Esophagus muscularis mucosa (tissue), 4 donors: ENCODE results near the gene TTC34. TPM values are rescaled to one million over a fixed set of nuclear protein-coding genes. Genes with fewer than 3 reads are reported as not detected.

Source experiments
- DNase-seq: peaks from one replicate; pipeline ENCODE4 v3.0.0-alpha.2; 2017; ENCODE audit errors: extremely low spot score
- H3K27ac ChIP-seq, 4 donors: fragments of 200-600 bp; sonication (generic); replicated peaks in 1 of 4; 1 replicate in 3 of 4; 2 replicates in 1 of 4; pipeline ENCODE4 v1.5.1; 2016 to 2019; ENCODE audit warnings: mild to moderate bottlenecking in 1 of 4
- H3K27me3 ChIP-seq, 4 donors: fragments of 200-600 bp; sonication (generic); one replicate each; pipeline versions ENCODE4 v1.5.1 to v1.6.0; 2016 to 2019
- H3K36me3 ChIP-seq, 4 donors: fragments of 200-600 bp; sonication (generic); one replicate each; pipeline ENCODE4 v1.5.1; 2016 to 2019
- H3K4me1 ChIP-seq, 4 donors: fragments of 200-600 bp; sonication (generic); one replicate each; pipeline ENCODE4 v1.5.1; 2016 to 2019
- H3K4me3 ChIP-seq, 4 donors: fragments of 200-600 bp; sonication (generic); 1 replicate in 2 of 4; 2 replicates in 2 of 4; pipeline ENCODE4 v1.5.1; 2016 to 2019; ENCODE audit warnings: mild to moderate bottlenecking in 4 of 4, moderate library complexity in 1 of 4
- H3K9me3 ChIP-seq, 4 donors: fragments of 200-600 bp; sonication (generic); 1 replicate in 3 of 4; 2 replicates in 1 of 4; pipeline ENCODE4 v1.5.1; 2016 to 2019
- EP300 ChIP-seq: sonication (generic); formaldehyde crosslinking; IDR thresholded peaks from one replicate; pipeline ENCODE4 v1.6.1; 2017; ENCODE audit warnings: antibody characterized with exemption
- POLR2A ChIP-seq: fragments of 450-650 bp; IDR thresholded peaks from one replicate; pipeline ENCODE4 v1.6.1; 2017; ENCODE audit warnings: antibody characterized with exemption, moderate library complexity, mild to moderate bottlenecking, low read depth
- POLR2AphosphoS5 ChIP-seq, 2 donors: sonication (generic); formaldehyde crosslinking; IDR thresholded peaks; one replicate each; pipeline ENCODE4 v1.6.1; 2017; ENCODE audit warnings: antibody characterized with exemption in 2 of 2
- WGBS: methylation state at CpG from one replicate; pipeline ENCODE4 v1.1.5; 2018; 5-methylcytosine and 5-hydroxymethylcytosine counted together
- intact Hi-C: fragments of 100-400 bp; cut with DNase I; formaldehyde crosslinking; loops from one replicate; pipeline ENCODE4 v1.15.1; 2023
- total RNA-seq, 4 donors: library from RNA; depleted of rRNA; stranded (reverse); fragments of >200 nt; gene quantifications; one replicate each; pipeline versions ENCODE4 v1.1.0 to v1.2.1, GENCODE V29; 2016
- TF ChIP-seq, protein P1 (sequence below), 3 experiments: fragments of 200-600 bp in 2 of 3; fragments of 450-650 bp in 1 of 3; sonication (generic) in 2 of 3; IDR thresholded peaks; one replicate each; pipeline ENCODE4 v1.5.1; 2017 to 2019; ENCODE audit warnings: antibody characterized with exemption in 3 of 3, mild to moderate bottlenecking in 2 of 3, moderate library complexity in 1 of 3

TTC34 gene
- total RNA-seq, 4 donors from 2014 or later = under 0.01 to 0.46 (median 0.10) TPM

DNA sequence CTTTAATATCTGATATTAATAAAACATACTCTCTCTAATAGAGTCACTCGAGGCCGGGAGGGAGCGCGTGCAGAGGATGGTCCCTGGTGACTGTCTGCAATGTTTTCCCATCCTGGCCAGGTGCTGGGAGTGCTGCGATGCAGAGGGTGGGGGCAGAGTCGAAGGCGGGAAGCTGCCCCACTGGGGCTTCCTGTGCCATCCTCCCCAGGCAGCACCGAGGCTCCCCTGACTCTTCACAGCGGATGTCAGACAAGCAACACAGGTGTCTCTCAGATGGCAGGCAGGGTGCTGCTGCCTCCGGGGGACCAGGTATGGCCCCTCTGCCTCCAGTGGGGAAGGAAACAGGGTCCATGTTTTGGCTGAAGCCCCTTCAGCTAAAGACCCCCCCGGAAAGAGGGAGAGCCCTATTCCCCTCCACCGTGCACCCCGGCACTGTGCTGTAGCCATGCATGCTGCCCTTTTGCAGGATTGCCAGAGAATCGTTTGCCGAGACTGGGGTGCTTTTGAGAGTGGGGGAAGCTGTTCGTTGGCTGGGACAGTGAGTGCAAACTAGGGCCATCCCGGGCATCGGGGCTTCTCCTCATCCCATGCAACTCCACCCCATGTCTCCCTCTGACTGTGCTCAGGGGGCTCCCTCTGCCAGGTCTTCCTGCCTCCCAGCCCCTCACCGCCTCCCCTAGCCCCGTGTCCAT, 32.1 kb upstream of the TTC34 start:
- peaks cover 0 to under 1% (median 0%) of the 10 kb centered on the region in 4 donors for H3K9me3 ChIP-seq
- intact Hi-C loops = no loop called here
- TF ChIP-seq POLR2A = no peak
- no peak for TF ChIP-seq POLR2AphosphoS5 (IDR thresholded peaks at IDR 0.05)
- TF ChIP-seq, protein P1, sequence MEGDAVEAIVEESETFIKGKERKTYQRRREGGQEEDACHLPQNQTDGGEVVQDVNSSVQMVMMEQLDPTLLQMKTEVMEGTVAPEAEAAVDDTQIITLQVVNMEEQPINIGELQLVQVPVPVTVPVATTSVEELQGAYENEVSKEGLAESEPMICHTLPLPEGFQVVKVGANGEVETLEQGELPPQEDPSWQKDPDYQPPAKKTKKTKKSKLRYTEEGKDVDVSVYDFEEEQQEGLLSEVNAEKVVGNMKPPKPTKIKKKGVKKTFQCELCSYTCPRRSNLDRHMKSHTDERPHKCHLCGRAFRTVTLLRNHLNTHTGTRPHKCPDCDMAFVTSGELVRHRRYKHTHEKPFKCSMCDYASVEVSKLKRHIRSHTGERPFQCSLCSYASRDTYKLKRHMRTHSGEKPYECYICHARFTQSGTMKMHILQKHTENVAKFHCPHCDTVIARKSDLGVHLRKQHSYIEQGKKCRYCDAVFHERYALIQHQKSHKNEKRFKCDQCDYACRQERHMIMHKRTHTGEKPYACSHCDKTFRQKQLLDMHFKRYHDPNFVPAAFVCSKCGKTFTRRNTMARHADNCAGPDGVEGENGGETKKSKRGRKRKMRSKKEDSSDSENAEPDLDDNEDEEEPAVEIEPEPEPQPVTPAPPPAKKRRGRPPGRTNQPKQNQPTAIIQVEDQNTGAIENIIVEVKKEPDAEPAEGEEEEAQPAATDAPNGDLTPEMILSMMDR (IDR thresholded peaks at IDR 0.05) = no peak
- TF ChIP-seq EP300 = no peak
- no peak overlapping the region for H3K27ac ChIP-seq
- H3K36me3 ChIP-seq = no peaks in the 10 kb centered on the region
- H3K4me3 ChIP-seq = no peak overlapping the region
- no peak for DNase-seq
- no peaks in the 10 kb centered on the region for H3K4me1 ChIP-seq
- 57% methylated on average over 12 of the region's 20 CpGs for WGBS
- peaks cover 0 to 65% (median 0%) of the 10 kb centered on the region in 4 donors for H3K27me3 ChIP-seq

DNA sequence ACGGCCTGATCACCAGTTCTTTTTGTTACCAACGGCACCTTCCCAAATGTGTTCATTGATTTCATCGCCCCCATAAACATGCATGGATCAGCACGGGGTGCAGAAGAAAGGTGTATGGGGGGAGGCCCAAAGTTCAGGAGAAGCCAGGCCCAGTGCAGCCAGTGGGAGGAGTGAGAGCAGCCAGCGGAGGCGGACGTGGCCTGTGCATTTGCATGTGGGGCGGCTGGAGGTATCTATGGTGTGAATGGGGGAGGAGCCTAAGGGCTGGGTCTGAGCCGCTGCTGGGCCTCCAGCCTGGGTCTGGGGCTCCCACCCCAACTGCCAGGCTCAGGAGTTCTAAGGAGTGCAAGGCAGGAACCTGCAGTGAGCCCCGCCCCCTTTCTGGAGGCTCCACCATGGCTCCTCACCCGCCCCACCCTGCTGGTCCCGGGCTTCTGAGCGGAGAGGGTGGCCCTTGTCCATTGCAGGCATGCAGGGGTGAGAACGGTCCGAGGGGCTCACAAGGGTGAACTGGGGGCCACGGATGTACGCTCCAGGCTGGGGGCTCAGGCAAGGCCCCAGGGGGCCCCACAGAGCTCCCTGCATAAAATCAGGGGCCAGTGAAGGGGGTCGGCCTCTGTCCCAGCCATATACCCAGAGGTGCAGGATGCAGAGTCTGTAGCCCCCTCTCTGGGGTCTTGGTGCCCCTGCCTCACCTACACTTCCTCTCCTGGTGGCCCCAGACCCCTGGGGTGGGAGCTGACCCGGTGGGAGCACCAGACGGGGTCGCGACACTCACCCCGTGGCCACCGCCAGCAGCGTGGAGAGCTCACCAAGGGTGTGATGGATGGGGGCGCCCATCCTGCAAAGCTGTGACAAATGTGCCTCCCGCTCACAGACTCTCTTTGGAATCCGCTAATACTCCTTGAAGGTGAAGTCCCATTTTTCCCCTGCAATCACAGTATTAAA, 31.3 kb upstream of the TTC34 start:
- Histone ChIP-seq H3K27me3 (peaks cover 0 to 68% (median 0%) of the 10 kb centered on the region in 4 donors), H3K4me3 (no peak overlapping the region), H3K36me3 (no peaks in the 10 kb centered on the region), H3K27ac (no peak overlapping the region), H3K9me3 (peaks cover 0 to 6% (median 3%) of the 10 kb centered on the region in 4 donors), H3K4me1 (no peaks in the 10 kb centered on the region)
- 64% methylated on average over 27 of the region's 28 CpGs for WGBS
- no peak for TF ChIP-seq POLR2AphosphoS5 (IDR thresholded peaks at IDR 0.05)
- no peak for TF ChIP-seq EP300
- TF ChIP-seq POLR2A = no peak
- TF ChIP-seq, protein P1 (IDR thresholded peaks at IDR 0.05) = no peak
- DNase-seq = no peak
- intact Hi-C loops = no loop called here

DNA sequence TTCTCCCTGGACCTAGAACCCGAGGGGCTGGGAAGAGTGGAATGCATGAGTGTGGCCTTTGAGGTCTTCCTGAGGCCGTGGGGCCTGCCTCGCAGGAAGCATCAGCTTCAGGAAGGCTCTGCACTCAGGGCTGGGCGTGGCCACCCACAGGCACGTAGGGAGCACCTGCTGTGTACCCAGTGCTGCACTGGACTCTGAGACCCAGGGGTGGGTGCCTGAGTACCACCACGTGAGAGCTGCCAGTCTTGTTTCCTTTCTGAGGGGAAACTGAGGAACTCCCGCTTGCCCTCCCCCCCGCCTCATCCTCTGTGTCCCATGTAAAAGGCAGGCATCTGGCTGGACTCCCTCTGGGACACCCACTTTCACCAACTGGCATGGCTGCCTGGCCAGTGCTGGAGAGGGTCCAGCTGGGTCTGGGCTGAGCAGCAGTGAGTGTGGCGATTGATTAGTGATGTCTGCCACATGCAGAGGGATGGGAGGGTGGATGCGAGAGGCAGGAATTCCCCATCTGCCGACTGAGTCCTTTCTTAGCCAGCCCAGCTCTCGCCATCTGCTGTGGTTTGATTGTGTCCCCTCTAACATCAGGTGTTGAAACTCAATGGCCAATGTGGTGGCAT, 30.2 kb upstream of the TTC34 start:
- no peak for TF ChIP-seq POLR2AphosphoS5 (IDR thresholded peaks at IDR 0.05)
- TF ChIP-seq EP300 = no peak
- TF ChIP-seq, protein P1 (IDR thresholded peaks at IDR 0.05) = no peak
- no peak for TF ChIP-seq POLR2A
- H3K36me3 ChIP-seq = no peaks in the 10 kb centered on the region
- DNase-seq = no peak
- H3K4me3 ChIP-seq = no peak overlapping the region
- intact Hi-C loops = no loop called here
- no peak overlapping the region for H3K27ac ChIP-seq
- H3K9me3 ChIP-seq = peaks cover 0 to 11% (median 9%) of the 10 kb centered on the region in 4 donors
- WGBS = 81% methylated on average over 4 of the region's 12 CpGs
- no peaks in the 10 kb centered on the region for H3K4me1 ChIP-seq
- H3K27me3 ChIP-seq = peaks cover 0 to 79% (median 0%) of the 10 kb centered on the region in 4 donors

DNA sequence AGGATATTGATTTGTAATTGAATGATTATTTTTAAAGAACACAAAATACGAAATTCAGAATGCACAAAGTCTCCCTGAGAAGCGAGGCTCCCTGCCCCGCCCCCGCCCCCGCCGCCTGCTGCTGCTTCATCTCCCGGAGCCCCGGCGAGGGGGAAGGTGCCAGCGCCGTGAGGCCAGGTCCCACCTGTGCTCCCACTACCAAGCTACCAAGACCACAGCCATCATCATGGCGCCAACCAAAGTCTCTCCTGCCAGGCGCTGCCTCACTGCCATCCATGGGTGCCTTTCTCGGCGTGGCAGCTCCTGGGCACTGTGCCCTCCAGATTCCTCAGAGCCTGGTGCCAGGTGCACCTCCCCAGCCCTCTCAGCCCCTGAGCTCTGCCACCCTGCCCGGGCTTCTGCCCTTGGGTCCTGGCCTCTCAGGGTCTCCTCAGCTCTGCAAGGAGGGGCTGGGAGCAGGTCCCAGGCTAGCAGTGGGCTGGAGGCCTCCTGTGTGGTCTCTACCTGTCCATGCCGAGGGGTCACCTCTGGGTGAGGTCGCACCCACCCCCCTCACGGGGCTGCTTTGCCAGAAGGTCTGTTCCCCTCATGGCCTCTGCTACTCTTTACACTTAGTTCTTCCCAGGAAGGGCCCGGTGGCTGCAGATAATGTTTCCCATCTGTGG, 29.4 kb upstream of the TTC34 start:
- H3K4me1 ChIP-seq = no peaks in the 10 kb centered on the region
- TF ChIP-seq POLR2A = no peak
- TF ChIP-seq EP300 = no peak
- no peak for TF ChIP-seq POLR2AphosphoS5 (IDR thresholded peaks at IDR 0.05)
- TF ChIP-seq, protein P1 (IDR thresholded peaks at IDR 0.05) = no peak
- peaks cover 0 to 84% (median 0%) of the 10 kb centered on the region in 4 donors for H3K27me3 ChIP-seq
- 87% methylated on average over 20 of the region's 20 CpGs for WGBS
- DNase-seq = no peak
- H3K27ac ChIP-seq = no peak overlapping the region
- peaks cover 0 to 11% (median 9%) of the 10 kb centered on the region in 4 donors for H3K9me3 ChIP-seq
- H3K36me3 ChIP-seq = no peaks in the 10 kb centered on the region
- intact Hi-C loops = no loop called here
- no peak overlapping the region for H3K4me3 ChIP-seq
